Glutamatergic neuron (in vitro differentiated cells): ENCODE data around the gene PLCB4. TPM values are rescaled to one million over a fixed set of nuclear protein-coding genes. Genes with fewer than 3 reads are reported as not detected.
A peak's percentile ranks its signal among the peaks of the same experiment; 100 is the strongest.

Experiments
- DNase-seq: peaks from one replicate; pipeline ENCODE4 v3.0.0; 2022
- H3K27ac Mint-ChIP-seq: one replicate; pipeline ENCODE4 v1.8.0; 2020; ENCODE audit warnings: mild to moderate bottlenecking, mixed read lengths, inconsistent platforms; ENCODE audit not compliant: unreplicated experiment
- H3K27me3 Mint-ChIP-seq: one replicate; pipeline ENCODE4 v1.8.0; 2020; ENCODE audit warnings: mild to moderate bottlenecking, moderate library complexity, mixed read lengths, inconsistent platforms; ENCODE audit not compliant: unreplicated experiment
- H3K36me3 Mint-ChIP-seq: one replicate; pipeline ENCODE4 v1.8.0; 2020; ENCODE audit warnings: mild to moderate bottlenecking, mixed read lengths, inconsistent platforms; ENCODE audit not compliant: unreplicated experiment
- H3K4me1 Mint-ChIP-seq: one replicate; pipeline ENCODE4 v1.8.0; 2020; ENCODE audit warnings: mild to moderate bottlenecking, low read depth, mixed read lengths, inconsistent platforms; ENCODE audit not compliant: unreplicated experiment
- H3K4me3 Mint-ChIP-seq: one replicate; pipeline ENCODE4 v1.8.0; 2020; ENCODE audit warnings: mild to moderate bottlenecking, mixed read lengths, inconsistent platforms; ENCODE audit not compliant: unreplicated experiment
- H3K9me3 Mint-ChIP-seq: one replicate; pipeline ENCODE4 v1.8.0; 2020; ENCODE audit warnings: mild to moderate bottlenecking, moderate library complexity, mixed read lengths, inconsistent platforms; ENCODE audit not compliant: unreplicated experiment
- total RNA-seq: library from RNA; stranded (reverse); fragmentation: NEBNext Ultra II Directional; extraction: Animal tissue kit (Norgen Biotek cat#: 25700); gene quantifications from one replicate; pipeline ENCODE4 v1.2.1, GENCODE V29; 2021; ENCODE audit not compliant: unreplicated experiment
- TF ChIP-seq, protein P1 (sequence below): fragments of 200-600 bp; sonication (generic); IDR thresholded peaks from one replicate; pipeline ENCODE4 v1.5.0; 2021; ENCODE audit not compliant: partially characterized antibody, unreplicated experiment

Gene PLCB4
- total RNA-seq, 1 donor from 2014 or later = 28.9 TPM

DNA sequence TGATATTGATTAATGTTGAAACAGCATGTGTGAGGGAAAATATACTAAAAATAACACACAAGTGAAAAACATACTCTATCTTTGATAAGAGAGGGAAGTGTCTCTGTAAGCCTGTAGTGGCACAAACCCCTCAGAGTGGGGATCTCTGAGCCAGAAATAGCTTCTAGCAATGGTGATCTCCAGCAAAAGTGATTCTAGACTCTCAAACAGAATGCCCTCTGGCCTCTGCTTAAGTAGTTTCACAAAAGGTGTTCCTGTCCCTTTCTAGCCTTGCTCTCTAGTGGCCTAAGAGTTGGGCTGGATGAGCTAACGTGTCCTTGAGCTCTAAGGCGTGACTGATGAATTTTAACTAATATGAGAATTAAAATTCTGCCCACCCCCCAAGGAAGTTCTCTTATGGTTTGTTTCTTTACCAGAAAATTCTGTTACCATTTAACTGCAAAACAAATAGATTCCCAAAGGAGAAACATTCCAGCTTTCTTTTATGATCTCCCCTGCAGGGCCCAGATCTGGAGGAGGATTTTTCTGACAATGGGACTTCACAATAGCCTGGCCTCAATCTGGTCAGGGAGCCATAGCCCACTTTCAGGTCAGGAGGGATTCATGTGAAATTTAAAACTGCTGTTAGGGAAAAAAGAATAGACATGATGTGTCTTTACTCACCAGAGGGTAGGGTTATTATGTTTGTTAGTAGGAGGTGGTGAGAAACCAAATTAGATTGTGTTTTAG is 263.0 kb downstream of the PLCB4 start:
- Mint-ChIP-seq H3K36me3 (no peaks in the 10 kb centered on the region), H3K4me1 (peaks cover 15% of the 10 kb centered on the region)

DNA sequence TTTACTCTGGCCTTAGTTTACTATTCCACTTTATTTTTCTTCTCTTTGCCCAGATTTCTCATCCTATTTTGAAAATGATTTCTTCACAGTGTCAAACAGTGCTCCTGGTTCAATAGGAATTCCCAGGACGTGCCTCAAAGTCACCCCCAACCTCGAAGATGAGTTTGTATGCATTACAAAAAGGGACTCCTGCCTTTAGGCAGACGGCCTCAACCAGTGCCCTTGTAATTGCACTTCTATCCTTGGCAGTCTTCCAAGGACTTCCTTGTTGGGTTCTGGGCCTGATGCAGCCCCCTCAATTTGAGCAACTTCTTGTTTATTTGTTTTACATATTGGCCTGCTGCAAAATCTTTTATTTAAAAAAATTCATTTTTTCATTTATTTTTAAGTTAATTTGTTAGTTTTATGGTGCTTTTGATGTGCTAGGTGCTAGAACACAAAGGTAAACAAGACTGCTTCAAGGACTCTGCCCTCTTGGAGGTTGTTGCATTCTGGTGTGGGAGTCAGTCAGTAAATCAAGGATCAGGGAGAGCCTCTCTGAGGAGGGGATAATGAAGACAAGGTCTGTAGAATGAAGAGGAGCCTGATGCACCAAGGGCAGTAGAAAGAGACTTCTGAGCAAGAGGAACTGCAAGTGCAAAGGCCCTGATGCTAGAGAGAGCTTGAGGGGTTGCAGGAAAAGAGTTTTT is 264.0 kb downstream of the PLCB4 start:
- Mint-ChIP-seq H3K4me1 (peaks cover 15% of the 10 kb centered on the region), H3K27ac (no peak overlapping the region), H3K9me3 (no peaks in the 10 kb centered on the region), H3K27me3 (no peaks in the 10 kb centered on the region), H3K4me3 (no peak overlapping the region), H3K36me3 (no peaks in the 10 kb centered on the region)
- no peak for DNase-seq
- TF ChIP-seq, protein P1, sequence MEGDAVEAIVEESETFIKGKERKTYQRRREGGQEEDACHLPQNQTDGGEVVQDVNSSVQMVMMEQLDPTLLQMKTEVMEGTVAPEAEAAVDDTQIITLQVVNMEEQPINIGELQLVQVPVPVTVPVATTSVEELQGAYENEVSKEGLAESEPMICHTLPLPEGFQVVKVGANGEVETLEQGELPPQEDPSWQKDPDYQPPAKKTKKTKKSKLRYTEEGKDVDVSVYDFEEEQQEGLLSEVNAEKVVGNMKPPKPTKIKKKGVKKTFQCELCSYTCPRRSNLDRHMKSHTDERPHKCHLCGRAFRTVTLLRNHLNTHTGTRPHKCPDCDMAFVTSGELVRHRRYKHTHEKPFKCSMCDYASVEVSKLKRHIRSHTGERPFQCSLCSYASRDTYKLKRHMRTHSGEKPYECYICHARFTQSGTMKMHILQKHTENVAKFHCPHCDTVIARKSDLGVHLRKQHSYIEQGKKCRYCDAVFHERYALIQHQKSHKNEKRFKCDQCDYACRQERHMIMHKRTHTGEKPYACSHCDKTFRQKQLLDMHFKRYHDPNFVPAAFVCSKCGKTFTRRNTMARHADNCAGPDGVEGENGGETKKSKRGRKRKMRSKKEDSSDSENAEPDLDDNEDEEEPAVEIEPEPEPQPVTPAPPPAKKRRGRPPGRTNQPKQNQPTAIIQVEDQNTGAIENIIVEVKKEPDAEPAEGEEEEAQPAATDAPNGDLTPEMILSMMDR = no peak

More for the DNA sequence above, 263.0 kb downstream of the PLCB4 start:
- DNase-seq = no peak
- H3K4me3 Mint-ChIP-seq = no peak overlapping the region
- TF ChIP-seq, protein P1 = no peak
- H3K27me3 Mint-ChIP-seq = no peaks in the 10 kb centered on the region
- H3K27ac Mint-ChIP-seq = peak overlapping the region; percentile 30
- no peaks in the 10 kb centered on the region for H3K9me3 Mint-ChIP-seq

DNA sequence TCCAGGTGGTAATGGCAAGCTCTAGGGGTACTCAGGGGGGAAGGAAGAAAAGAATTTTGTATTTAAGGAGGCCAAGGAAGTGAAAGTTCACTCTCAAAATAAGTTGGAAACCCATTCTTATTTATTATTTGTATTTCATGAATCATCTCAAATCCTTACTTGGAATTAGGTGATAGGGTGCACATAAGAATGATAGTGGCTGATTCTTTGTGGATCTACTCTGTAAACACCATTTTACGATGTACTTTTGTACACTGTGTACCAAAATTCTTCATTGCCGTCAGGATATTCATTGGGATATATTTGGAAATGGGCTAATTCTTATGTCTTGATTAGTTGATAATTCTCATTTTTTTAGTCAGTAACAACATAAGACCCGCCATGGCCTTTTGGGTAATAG is 266.0 kb downstream of the PLCB4 start:
- Mint-ChIP-seq H3K27me3 (no peaks in the 10 kb centered on the region), H3K4me1 (peaks cover 9% of the 10 kb centered on the region), H3K36me3 (no peaks in the 10 kb centered on the region), H3K9me3 (no peaks in the 10 kb centered on the region), H3K27ac (no peak overlapping the region), H3K4me3 (no peak overlapping the region)
- DNase-seq = no peak
- TF ChIP-seq, protein P1 = no peak

DNA sequence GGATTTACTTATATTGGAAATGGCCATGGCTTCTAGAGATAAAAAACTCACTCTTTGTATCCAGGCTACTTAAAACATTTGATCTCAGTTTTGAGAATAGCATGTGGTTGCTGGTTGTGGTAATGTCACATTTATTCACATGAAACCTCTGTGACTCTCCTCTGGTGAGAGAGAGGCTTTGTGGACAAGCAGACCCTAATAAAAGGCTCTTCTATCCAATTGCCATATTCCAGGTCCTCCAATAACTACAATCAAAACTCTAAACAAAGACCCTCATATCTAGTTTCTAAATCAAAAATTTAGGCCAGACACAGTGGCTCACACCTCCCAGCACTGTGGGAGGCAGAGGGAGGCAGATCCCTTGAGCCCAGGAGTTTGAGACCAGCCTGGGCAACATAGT is 269.2 kb downstream of the PLCB4 start:
- no peak overlapping the region for H3K27ac Mint-ChIP-seq

DNA sequence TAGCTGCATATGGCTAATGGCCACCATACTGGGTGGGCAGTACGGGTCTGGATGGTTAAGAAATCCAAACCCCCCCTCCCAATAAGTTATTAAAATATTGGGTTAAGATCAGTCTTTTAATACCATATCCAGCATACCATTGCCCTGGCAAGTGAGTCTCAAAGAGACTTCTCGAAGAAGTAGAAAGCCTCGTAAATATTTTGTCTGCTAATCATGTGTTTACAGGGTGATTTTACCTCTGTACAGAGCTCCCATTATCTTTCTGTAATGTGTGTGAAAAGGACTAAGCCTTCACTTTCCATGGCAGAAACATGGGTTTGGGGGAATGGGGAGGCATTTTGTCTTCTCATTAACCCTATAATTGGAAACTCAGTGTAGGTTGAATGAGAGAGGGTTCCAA is 270.8 kb downstream of the PLCB4 start:
- Mint-ChIP-seq H3K27ac (no peak overlapping the region), H3K27me3 (no peaks in the 10 kb centered on the region)

More for the DNA sequence above, 269.2 kb downstream of the PLCB4 start:
- Mint-ChIP-seq H3K27me3 (no peaks in the 10 kb centered on the region), H3K36me3 (no peaks in the 10 kb centered on the region), H3K9me3 (no peaks in the 10 kb centered on the region), H3K4me1 (peaks cover 4% of the 10 kb centered on the region), H3K4me3 (no peak overlapping the region)
- DNase-seq = no peak
- TF ChIP-seq, protein P1 = no peak

More for the DNA sequence above, 270.8 kb downstream of the PLCB4 start:
- Mint-ChIP-seq H3K36me3 (no peaks in the 10 kb centered on the region), H3K4me3 (no peak overlapping the region), H3K4me1 (peaks cover 4% of the 10 kb centered on the region), H3K9me3 (no peaks in the 10 kb centered on the region)
- TF ChIP-seq, protein P1 = no peak
- DNase-seq = no peak
